SK-N-SH treated with all-trans-retinoic acid at 6 μM for 48 hours (cell line): Measurements from ENCODE around the gene OXSR1.

Experiments
- ATAC-seq: fragments of 200-7000 bp; cut with Tn5 transposase; 3 replicates; pipeline ENCODE4 v1.9.1; 2020; ENCODE audit warnings: mild to moderate bottlenecking, moderate library complexity
- ARNTL ChIP-seq: fragments of 450-650 bp; formaldehyde crosslinking; IDR thresholded peaks from 2 replicates; pipeline ENCODE4 v1.5.0; 2020; ENCODE audit warnings: low read depth, mild to moderate bottlenecking, moderate library complexity, borderline replicate concordance
- BACH2 ChIP-seq: fragments of 250-450 bp; sonication (Bioruptor Pico); IDR thresholded peaks from 2 replicates; pipeline ENCODE4 v1.9.0; 2021; ENCODE audit warnings: mild to moderate bottlenecking, borderline replicate concordance
- CSDC2 ChIP-seq: fragments of 250-450 bp; sonication (Bioruptor Pico); IDR thresholded peaks from 2 replicates; pipeline ENCODE4 v1.5.0; 2020; ENCODE audit warnings: mild to moderate bottlenecking, moderate library complexity
- CSRNP3 ChIP-seq: fragments of 250-450 bp; sonication (Bioruptor Pico); IDR thresholded peaks from 2 replicates; pipeline ENCODE4 v1.5.1; 2021; ENCODE audit warnings: mild to moderate bottlenecking, moderate library complexity
- ESRRG ChIP-seq: fragments of 250-450 bp; sonication (Bioruptor Pico); IDR thresholded peaks from 2 replicates; pipeline ENCODE4 v1.6.1; 2021; ENCODE audit warnings: mild to moderate bottlenecking
- GLIS3 ChIP-seq: fragments of 250-450 bp; sonication (Bioruptor Pico); IDR thresholded peaks from 2 replicates; pipeline ENCODE4 v1.5.0; 2020; ENCODE audit warnings: mild to moderate bottlenecking, moderate library complexity
- ISL1 ChIP-seq: fragments of 250-450 bp; sonication (Bioruptor Pico); IDR thresholded peaks from 2 replicates; pipeline ENCODE4 v2.1.2; 2022; ENCODE audit warnings: mild to moderate bottlenecking, moderate library complexity
- OSR1 ChIP-seq: fragments of 250-450 bp; sonication (Bioruptor Pico); IDR thresholded peaks from 2 replicates; pipeline ENCODE4 v1.8.0; 2022; ENCODE audit warnings: moderate library complexity, mild to moderate bottlenecking, inconsistent platforms
- PATZ1 ChIP-seq: fragments of 250-450 bp; sonication (Bioruptor Pico); IDR thresholded peaks from 2 replicates; pipeline ENCODE4 v1.8.0; 2020; ENCODE audit warnings: mild to moderate bottlenecking, moderate library complexity, borderline replicate concordance
- PPARA ChIP-seq: fragments of 250-450 bp; sonication (Bioruptor Pico); IDR thresholded peaks from 2 replicates; pipeline ENCODE4 v1.5.0; 2020; ENCODE audit warnings: mild to moderate bottlenecking, borderline replicate concordance
- RARB ChIP-seq: fragments of 250-450 bp; sonication (Bioruptor Pico); IDR thresholded peaks from 2 replicates; pipeline ENCODE4 v1.8.0; 2021; ENCODE audit warnings: mild to moderate bottlenecking, moderate library complexity
- SNAI2 ChIP-seq: fragments of 250-450 bp; sonication (Bioruptor Pico); IDR thresholded peaks from 2 replicates; pipeline ENCODE4 v1.5.0; 2020; ENCODE audit warnings: mild to moderate bottlenecking, moderate library complexity
- TCF4 ChIP-seq: fragments of 250-450 bp; sonication (Bioruptor Pico); IDR thresholded peaks from 2 replicates; pipeline ENCODE4 v1.8.0; 2021; ENCODE audit warnings: mild to moderate bottlenecking, moderate library complexity, borderline replicate concordance
- TOX ChIP-seq: fragments of 250-450 bp; sonication (Bioruptor Pico); IDR thresholded peaks from 2 replicates; pipeline ENCODE4 v1.8.0; 2021; ENCODE audit warnings: mild to moderate bottlenecking, moderate library complexity, borderline replicate concordance
- ZC3H10 ChIP-seq: fragments of 250-450 bp; sonication (Bioruptor Pico); IDR thresholded peaks from 2 replicates; pipeline ENCODE4 v1.5.1; 2021; ENCODE audit warnings: mild to moderate bottlenecking, moderate library complexity
- ZFP3 ChIP-seq: fragments of 250-450 bp; sonication (Bioruptor Pico); IDR thresholded peaks from 2 replicates; pipeline ENCODE4 v1.5.0; 2020; ENCODE audit warnings: mild to moderate bottlenecking, moderate library complexity
- ZFP30 ChIP-seq: fragments of 450-650 bp; formaldehyde crosslinking; IDR thresholded peaks from 2 replicates; pipeline ENCODE4 v1.5.0; 2022; ENCODE audit warnings: mild to moderate bottlenecking, moderate library complexity
- ZNF565 ChIP-seq: fragments of 450-650 bp; formaldehyde crosslinking; conservative IDR thresholded peaks from 2 replicates; pipeline ENCODE4 v1.5.0; 2020; ENCODE audit warnings: low read depth, mild to moderate bottlenecking, moderate library complexity
- ZNF70 ChIP-seq: fragments of 450-650 bp; formaldehyde crosslinking; IDR thresholded peaks from 2 replicates; pipeline ENCODE4 v1.5.0; 2020; ENCODE audit warnings: mild to moderate bottlenecking, moderate library complexity
- ZNF8 ChIP-seq: fragments of 450-650 bp; formaldehyde crosslinking; IDR thresholded peaks from 2 replicates; pipeline ENCODE4 v1.5.0; 2020; ENCODE audit warnings: mild to moderate bottlenecking, moderate library complexity

The OXSR1 gene

GRCh38 chr3:38168151-38169026 is 3.1 kb downstream of the OXSR1 start:
- ATAC-seq, result no peak
- TF ChIP-seq RARB (CRISPR knock-in tag) (no peak), ZNF70 (CRISPR knock-in tag) (no peak), ISL1 (CRISPR knock-in tag) (peak; percentile 48; the same call in 1 of the 2 replicates), OSR1 (CRISPR knock-in tag) (no peak), SNAI2 (CRISPR knock-in tag) (no peak), ZNF8 (CRISPR knock-in tag) (no peak), CSRNP3 (CRISPR knock-in tag) (no peak), BACH2 (CRISPR knock-in tag) (no peak), ZFP3 (CRISPR knock-in tag) (no peak), TCF4 (CRISPR knock-in tag) (no peak), TOX (no peak), ARNTL (CRISPR knock-in tag) (no peak), GLIS3 (CRISPR knock-in tag) (no peak), ZC3H10 (CRISPR knock-in tag) (no peak), PATZ1 (CRISPR knock-in tag) (peak; percentile 66; the same call in 1 of the 2 replicates)
- TF ChIP-seq, all 23 proteins: peak for 2

GRCh38 chr3:38169027-38169317 is 3.6 kb downstream of the OXSR1 start:
- TF ChIP-seq PPARA (CRISPR knock-in tag), result no peak
- TF ChIP-seq OSR1 (CRISPR knock-in tag), result no peak
- TF ChIP-seq ZC3H10 (CRISPR knock-in tag), result no peak

GRCh38 chr3:38170722-38171121 is 5.4 kb downstream of the OXSR1 start:
- ATAC-seq, result no peak
- TF ChIP-seq PPARA (CRISPR knock-in tag) (no peak), ZNF565 (CRISPR knock-in tag) (no peak), CSRNP3 (CRISPR knock-in tag) (no peak), ISL1 (CRISPR knock-in tag) (no peak), ZC3H10 (CRISPR knock-in tag) (no peak), ZFP3 (CRISPR knock-in tag) (no peak), ZNF70 (CRISPR knock-in tag) (no peak), ESRRG (no peak), TCF4 (CRISPR knock-in tag) (no peak), CSDC2 (CRISPR knock-in tag) (no peak), OSR1 (CRISPR knock-in tag) (no peak), PATZ1 (CRISPR knock-in tag) (no peak), ZFP30 (CRISPR knock-in tag) (no peak)

More at GRCh38 chr3:38169027-38169317, 3.6 kb downstream of the OXSR1 start:
- no peak for ATAC-seq

- TF ChIP-seq ISL1 (CRISPR knock-in tag), result no peak
- no peak for TF ChIP-seq RARB (CRISPR knock-in tag)
- no peak for TF ChIP-seq ESRRG
- TF ChIP-seq ARNTL (CRISPR knock-in tag), result no peak
- TF ChIP-seq ZNF70 (CRISPR knock-in tag), result no peak
- TF ChIP-seq SNAI2 (CRISPR knock-in tag), result no peak
- no peak for TF ChIP-seq CSRNP3 (CRISPR knock-in tag)
- no peak for ATAC-seq
Measured at GRCh38 chr3:38171622-38172021, 6.3 kb downstream of the OXSR1 start.
